Trophoblast cell (in vitro differentiated cells and primary cell): ENCODE results near the gene GPR45.
A peak's percentile ranks its signal among the peaks of the same experiment; 100 is the strongest.

Source experiments
- DNase-seq, 2 donors: peaks; one replicate each; pipeline ENCODE4 v3.0.0-alpha.2; 2016
- H2AFZ ChIP-seq: 2 replicates; pipeline ENCODE4 v1.6.1; 2013; ENCODE audit warnings: low read length, moderate library complexity, mild to moderate bottlenecking; ENCODE audit not compliant: insufficient read depth, poor library complexity
- H2AK5ac ChIP-seq: 2 replicates; pipeline ENCODE4 v1.6.1; 2013; ENCODE audit warnings: mild to moderate bottlenecking, low read length
- H2BK120ac ChIP-seq: 2 replicates; pipeline ENCODE4 v1.6.1; 2013; ENCODE audit warnings: low read length, mild to moderate bottlenecking, moderate library complexity; ENCODE audit not compliant: insufficient read depth, poor library complexity
- H2BK12ac ChIP-seq: 2 replicates; pipeline ENCODE4 v1.6.1; 2013; ENCODE audit warnings: mild to moderate bottlenecking, low read length, moderate library complexity
- H2BK5ac ChIP-seq: 2 replicates; pipeline ENCODE4 v1.6.1; 2013; ENCODE audit warnings: low read length, low read depth, moderate library complexity, mild to moderate bottlenecking; ENCODE audit not compliant: poor library complexity
- H3K14ac ChIP-seq: 2 replicates; pipeline ENCODE4 v1.6.1; 2013; ENCODE audit warnings: mild to moderate bottlenecking, low read length
- H3K18ac ChIP-seq: 2 replicates; pipeline ENCODE4 v1.6.1; 2013; ENCODE audit warnings: mild to moderate bottlenecking, low read length
- H3K23ac ChIP-seq: 2 replicates; pipeline ENCODE4 v1.6.1; 2013; ENCODE audit warnings: low read length
- H3K27ac ChIP-seq: 2 replicates; pipeline ENCODE4 v1.5.1; 2013; ENCODE audit warnings: low read depth, mild to moderate bottlenecking, inconsistent platforms, low read length, moderate library complexity
- H3K27me3 ChIP-seq: 2 replicates; pipeline ENCODE4 v1.6.1; 2013; ENCODE audit warnings: inconsistent platforms, mild to moderate bottlenecking, low read length, moderate library complexity; ENCODE audit not compliant: insufficient read depth
- H3K36me3 ChIP-seq, 2 experiments: 1 replicate in 1 of 2; 2 replicates in 1 of 2; pipeline ENCODE4 v1.6.1; 2013; ENCODE audit warnings: low read length in 2 of 2, mild to moderate bottlenecking in 2 of 2, moderate library complexity in 1 of 2; ENCODE audit not compliant: insufficient read depth in 2 of 2, control insufficient read depth in 1 of 2
- H3K4ac ChIP-seq: 2 replicates; pipeline ENCODE4 v1.6.1; 2013; ENCODE audit warnings: low read depth, mild to moderate bottlenecking, low read length, moderate library complexity
- H3K4me1 ChIP-seq, 2 experiments: 1 replicate in 1 of 2; 2 replicates in 1 of 2; pipeline ENCODE4 v1.6.1; 2013; ENCODE audit warnings: low read length in 2 of 2, mild to moderate bottlenecking in 2 of 2, moderate library complexity in 1 of 2; ENCODE audit not compliant: insufficient read depth in 2 of 2, control insufficient read depth in 1 of 2
- H3K4me2 ChIP-seq: 2 replicates; pipeline ENCODE4 v1.6.1; 2013; ENCODE audit warnings: inconsistent platforms, mild to moderate bottlenecking, low read length, moderate library complexity
- H3K4me3 ChIP-seq: 2 replicates; pipeline ENCODE4 v1.5.1; 2013; ENCODE audit warnings: mild to moderate bottlenecking, low read depth, low read length, inconsistent platforms
- H3K79me1 ChIP-seq: one replicate; pipeline ENCODE4 v1.6.1; 2013; ENCODE audit warnings: low read length
- H3K79me2 ChIP-seq: 2 replicates; pipeline ENCODE4 v1.6.1; 2013; ENCODE audit warnings: low read length, mild to moderate bottlenecking; ENCODE audit not compliant: control insufficient read depth, insufficient read depth, poor library complexity
- H3K9ac ChIP-seq: 2 replicates; pipeline ENCODE4 v1.6.1; 2013; ENCODE audit warnings: mild to moderate bottlenecking, low read length
- H3K9me3 ChIP-seq: 2 replicates; pipeline ENCODE4 v1.6.1; 2013; ENCODE audit warnings: low read depth, mild to moderate bottlenecking, control low read depth, inconsistent platforms, low read length; ENCODE audit not compliant: insufficient read depth
- H4K12ac ChIP-seq: 2 replicates; pipeline ENCODE4 v1.6.1; 2013; ENCODE audit warnings: low read depth, mild to moderate bottlenecking, low read length, moderate library complexity
- H4K8ac ChIP-seq: 2 replicates; pipeline ENCODE4 v1.6.1; 2013; ENCODE audit warnings: low read depth, mild to moderate bottlenecking, low read length, moderate library complexity
- H4K91ac ChIP-seq: one replicate; pipeline ENCODE4 v1.6.1; 2013; ENCODE audit warnings: low read depth, mild to moderate bottlenecking, low read length, moderate library complexity
- WGBS: extraction: QIAGEN DNeasy Blood & Tissue Kit; methylation state at CpG from one replicate; pipeline ENCODE4 v1.1.7; 2013; ENCODE audit warnings: missing lambda C conversion rate; ENCODE audit not compliant: insufficient read length, insufficient coverage; ENCODE audit errors: extremely low coverage; 5-methylcytosine and 5-hydroxymethylcytosine counted together

GPR45 gene

GRCh38 chr2:105236060-105236424, 5.5 kb upstream of the GPR45 start:
- WGBS, result no CpG with 5 or more reads among the region's 5 CpGs
- Histone ChIP-seq H3K27ac (no peak overlapping the region), H4K12ac (no peak overlapping the region), H3K4me1 (peaks cover 9 to 12% of the 10 kb centered on the region in 2 experiments), H3K9ac (no peak overlapping the region), H2BK120ac (no peak overlapping the region), H3K23ac (no peak overlapping the region), H3K4me3 (no peak overlapping the region), H3K18ac (no peak overlapping the region), H3K14ac (no peak overlapping the region), H3K79me1 (peaks cover 22% of the 10 kb centered on the region), H3K4me2 (no peak overlapping the region), H3K4ac (no peak overlapping the region), H2BK12ac (no peak overlapping the region), H3K27me3 (no peaks in the 10 kb centered on the region), H4K8ac (no peak overlapping the region), H3K79me2 (no peaks in the 10 kb centered on the region), H4K91ac (no peak overlapping the region), H2AFZ (no peak overlapping the region), H3K9me3 (peaks cover 6% of the 10 kb centered on the region), H2AK5ac (no peak overlapping the region), H2BK5ac (no peak overlapping the region), H3K36me3 (no peaks in the 10 kb centered on the region)
- no peak for DNase-seq

GRCh38 chr2:105237045-105237765, 4.3 kb upstream of the GPR45 start:
- Histone ChIP-seq H2BK12ac (peak overlapping the region; percentile 86), H2AK5ac (peak overlapping the region; percentile 19)

GRCh38 chr2:105238664-105239240, 2.8 kb upstream of the GPR45 start:
- H3K4ac ChIP-seq, result peak overlapping the region; percentile 1
- H2AFZ ChIP-seq, result no peak overlapping the region
- no peaks in the 10 kb centered on the region for H3K36me3 ChIP-seq
- H2BK5ac ChIP-seq, result peak overlapping the region; percentile 22
- no peak for DNase-seq
- no peak overlapping the region for H3K4me3 ChIP-seq
- peak overlapping the region; percentile 78 for H2BK12ac ChIP-seq
- peaks cover 10% of the 10 kb centered on the region for H3K9me3 ChIP-seq
- H3K79me2 ChIP-seq, result no peaks in the 10 kb centered on the region
- H3K4me2 ChIP-seq, result no peak overlapping the region
- peak overlapping the region; percentile 25 for H3K18ac ChIP-seq
- no peak overlapping the region for H3K27ac ChIP-seq
- H3K4me1 ChIP-seq, result peaks cover 9 to 12% of the 10 kb centered on the region in 2 experiments
- H3K14ac ChIP-seq, result peak overlapping the region; percentile 16
- H4K12ac ChIP-seq, result peak overlapping the region; percentile 56
- H3K9ac ChIP-seq, result peak overlapping the region; percentile 21
- H4K8ac ChIP-seq, result peak overlapping the region; percentile 48
- H2AK5ac ChIP-seq, result peak overlapping the region; percentile 85
- peak overlapping the region; percentile 23 for H2BK120ac ChIP-seq
- peak overlapping the region; percentile 21 for H4K91ac ChIP-seq
- peaks cover 25% of the 10 kb centered on the region for H3K79me1 ChIP-seq
- no peak overlapping the region for H3K23ac ChIP-seq
- WGBS, result no CpG with 5 or more reads among the region's 14 CpGs
- no peaks in the 10 kb centered on the region for H3K27me3 ChIP-seq

More at GRCh38 chr2:105237045-105237765, 4.3 kb upstream of the GPR45 start:
- peak overlapping the region; percentile 21 for H3K4ac ChIP-seq
- H2BK5ac ChIP-seq, result peak overlapping the region; percentile 34
- peaks cover 23% of the 10 kb centered on the region for H3K79me1 ChIP-seq
- H2AFZ ChIP-seq, result peak overlapping the region; percentile 31
- no peak overlapping the region for H3K9ac ChIP-seq
- no peaks in the 10 kb centered on the region for H3K27me3 ChIP-seq
- no peak overlapping the region for H3K23ac ChIP-seq
- WGBS, result no CpG with 5 or more reads among the region's 41 CpGs
- H3K36me3 ChIP-seq, result no peaks in the 10 kb centered on the region
- peak overlapping the region; percentile 55 for H4K12ac ChIP-seq
- no peak for DNase-seq
- no peak overlapping the region for H3K4me2 ChIP-seq
- H4K91ac ChIP-seq, result peak overlapping the region; percentile 88
- peaks cover 10% of the 10 kb centered on the region for H3K9me3 ChIP-seq
- no peak overlapping the region for H3K27ac ChIP-seq
- H3K4me1 ChIP-seq, result peaks cover 9 to 12% of the 10 kb centered on the region in 2 experiments
- H2BK120ac ChIP-seq, result peak overlapping the region; percentile 72
- H3K79me2 ChIP-seq, result no peaks in the 10 kb centered on the region
- H4K8ac ChIP-seq, result peak overlapping the region; percentile 90
- no peak overlapping the region for H3K4me3 ChIP-seq
- H3K18ac ChIP-seq, result peak overlapping the region; percentile 26
- H3K14ac ChIP-seq, result peak overlapping the region; percentile 76

DNA sequence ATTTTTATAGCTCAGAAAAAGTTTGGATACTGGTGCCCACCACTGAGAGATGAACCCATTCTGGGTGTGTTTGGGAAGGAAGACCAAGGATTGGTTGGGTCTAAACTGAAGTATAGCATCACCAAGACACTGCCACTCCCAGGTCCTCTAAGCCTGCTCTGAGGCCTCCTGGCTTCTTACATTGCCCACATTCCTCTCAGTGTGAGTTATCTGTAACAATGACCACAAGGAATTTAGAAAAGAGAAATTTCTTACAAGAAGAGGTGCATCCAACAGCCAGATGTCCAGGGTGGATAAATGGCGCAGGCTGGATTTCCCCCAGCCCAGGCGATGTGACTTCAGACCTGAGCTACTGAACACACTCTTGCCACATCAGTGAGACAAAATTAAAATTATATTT, 1.6 kb upstream of the GPR45 start:
- peaks cover 26% of the 10 kb centered on the region for H3K79me1 ChIP-seq
- H3K79me2 ChIP-seq, result no peaks in the 10 kb centered on the region
- WGBS, result no CpG with 5 or more reads among the region's 2 CpGs
- H3K36me3 ChIP-seq, result no peaks in the 10 kb centered on the region
- no peak overlapping the region for H3K9ac ChIP-seq
- no peak overlapping the region for H3K23ac ChIP-seq
- no peak overlapping the region for H4K12ac ChIP-seq
- no peak overlapping the region for H2BK12ac ChIP-seq
- no peak overlapping the region for H2AK5ac ChIP-seq
- no peak overlapping the region for H3K18ac ChIP-seq
- no peak overlapping the region for H2BK5ac ChIP-seq
- H3K4me3 ChIP-seq, result no peak overlapping the region
- H3K27me3 ChIP-seq, result no peaks in the 10 kb centered on the region
- H3K4ac ChIP-seq, result no peak overlapping the region
- no peak overlapping the region for H3K14ac ChIP-seq
- H3K9me3 ChIP-seq, result peaks cover 10% of the 10 kb centered on the region
- H3K27ac ChIP-seq, result no peak overlapping the region
- peaks cover 9 to 11% of the 10 kb centered on the region in 2 experiments for H3K4me1 ChIP-seq
- no peak overlapping the region for H4K8ac ChIP-seq
- no peak overlapping the region for H3K4me2 ChIP-seq
- no peak overlapping the region for H4K91ac ChIP-seq
- no peak overlapping the region for H2BK120ac ChIP-seq
- peak; percentile 38 to 72 for DNase-seq
- H2AFZ ChIP-seq, result no peak overlapping the region
